Right cardiac atrium (tissue), 5 donors: Measurements from ENCODE around the gene AQP2. TPM values are rescaled to one million over a fixed set of nuclear protein-coding genes. Genes with fewer than 3 reads are reported as not detected.

Experiments
- ATAC-seq, 2 donors: fragments of 200-7000 bp; cut with Tn5 transposase; one replicate each; pipeline versions ENCODE4 v1.8.0 to v1.9.1; 2020; ENCODE audit warnings: moderate library complexity in 2 of 2, mild to moderate bottlenecking in 1 of 2
- DNase-seq, 3 donors: peaks; one replicate each; pipeline ENCODE4 v3.0.0-alpha.2; 2020
- H3K27ac ChIP-seq: one replicate; pipeline ENCODE4 v1.5.1; 2013; ENCODE audit warnings: mild to moderate bottlenecking, low read length, control low read depth, moderate library complexity
- H3K27me3 ChIP-seq: one replicate; pipeline ENCODE4 v1.6.1; 2013; ENCODE audit not compliant: control insufficient read depth, insufficient read depth
- H3K4me1 ChIP-seq: one replicate; pipeline ENCODE4 v1.6.1; 2013; ENCODE audit warnings: low read length; ENCODE audit not compliant: control insufficient read depth, insufficient read depth
- H3K4me3 ChIP-seq: one replicate; pipeline ENCODE4 v1.5.1; 2013; ENCODE audit warnings: low read length, control low read depth
- H3K9me3 ChIP-seq: one replicate; pipeline ENCODE4 v1.6.1; 2013; ENCODE audit warnings: low read length; ENCODE audit not compliant: control insufficient read depth
- WGBS: extraction: QIAGEN DNeasy Blood & Tissue Kit; methylation state at CpG from one replicate; pipeline ENCODE4 v1.1.7; 2013; 5-methylcytosine and 5-hydroxymethylcytosine counted together
- intact Hi-C, 4 donors: fragments of 100-400 bp; cut with DNase I; formaldehyde crosslinking; loops; one replicate each; pipeline versions ENCODE4 v1.11.0 to v1.14.0; 2022 to 2023
- polyA plus RNA-seq: library from polyadenylated mRNA; stranded (reverse); fragments of 200-250 nt; gene quantifications from one replicate; pipeline ENCODE4 v1.2.3, GENCODE V29; 2013
- total RNA-seq, 4 donors: library from RNA; stranded (reverse); fragmentation: NEBNext Ultra II Directional; extraction: Animal tissue kit (Norgen Biotek cat#: 25700); gene quantifications; one replicate each; pipeline ENCODE4 v1.2.1, GENCODE V29; 2021
- donor health status: healthy with polysubstance abuse.
- donor health status: DM: no; HTN: yes; CAD: no.
- donor health status: DM: no; HTN: no; CAD: no.
- donor health status: DM: no; HTN: yes; CAD: no; lungs with severe emphysema.
- donor health status: DM: yes; HTN: yes; CAD: no.

Gene AQP2
- total and polyA plus RNA-seq, 5 donors, result 0.17 to 1.1 (median 0.60) TPM

- ATAC-seq (no peak), DNase-seq (no peak)
- Histone ChIP-seq H3K4me3 (no peak overlapping the region), H3K27me3 (no peaks in the 10 kb centered on the region), H3K4me1 (peaks cover 2% of the 10 kb centered on the region), H3K9me3 (no peaks in the 10 kb centered on the region), H3K27ac (no peak overlapping the region)
- WGBS, result 96% methylated on average over 7 of the region's 7 CpGs
- intact Hi-C loops, result no loop called here
Observed at GRCh38 chr12:50006280-50006679, 55.7 kb downstream of the AQP2 start.

GRCh38 chr12:50006754-50007442, 56.4 kb downstream of the AQP2 start:
- Histone ChIP-seq H3K4me1 (peaks cover 2% of the 10 kb centered on the region), H3K4me3 (no peak overlapping the region), H3K27ac (no peak overlapping the region), H3K27me3 (no peaks in the 10 kb centered on the region), H3K9me3 (no peaks in the 10 kb centered on the region)
- no peak for ATAC-seq
- intact Hi-C loops, result no loop called here
- 96% methylated on average over 1 of the region's 1 CpG for WGBS
- no peak for DNase-seq

Other genes with a start within 250 kb of the AQP2 start
- 10 to 100 TPM; 11.7 to 19.0 (median 11.9) TPM for gene FMNL3, start 243.3 kb upstream of the AQP2 start, total RNA-seq
- gene FMNL3, start 243.3 kb upstream of the AQP2 start, polyA plus RNA-seq, result 7.0 TPM
- gene TMBIM6, start 209.2 kb upstream of the AQP2 start, total RNA-seq, result 100 to 1,000 TPM; 216 to 254 (median 247) TPM
- 159 TPM for gene TMBIM6, start 209.2 kb upstream of the AQP2 start, polyA plus RNA-seq
- 10 to 100 TPM; 20.3 to 23.2 (median 21.1) TPM for gene NCKAP5L, start 122.3 kb upstream of the AQP2 start, total RNA-seq
- gene NCKAP5L, start 122.3 kb upstream of the AQP2 start, polyA plus RNA-seq, result 18.1 TPM
- gene BCDIN3D, start 107.6 kb upstream of the AQP2 start, total RNA-seq, result 1 to 10 TPM; 2.9 to 3.6 (median 3.2) TPM
- gene BCDIN3D, start 107.6 kb upstream of the AQP2 start, polyA plus RNA-seq, result 2.2 TPM
- 10 to 100 TPM; 10.4 to 31.1 (median 17.4) TPM for gene FAIM2, start 46.8 kb upstream of the AQP2 start, total RNA-seq
- 37.4 TPM for gene FAIM2, start 46.8 kb upstream of the AQP2 start, polyA plus RNA-seq
- gene AQP5, start 11.1 kb downstream of the AQP2 start, total RNA-seq, result 1 to 10 TPM; 2.0 to 7.0 (median 2.8) TPM
- 6.7 TPM for gene AQP5, start 11.1 kb downstream of the AQP2 start, polyA plus RNA-seq
- under 1 TPM in 3 of 4 donors, not detected in 1; 0.15 to 0.25 (median 0.17) TPM for gene AQP6, start 22.2 kb downstream of the AQP2 start, total RNA-seq
- 0.32 TPM for gene AQP6, start 22.2 kb downstream of the AQP2 start, polyA plus RNA-seq
- gene RACGAP1, start 74.8 kb downstream of the AQP2 start, total RNA-seq, result 1 to 10 TPM; 3.2 to 8.2 (median 6.3) TPM
- gene RACGAP1, start 74.8 kb downstream of the AQP2 start, polyA plus RNA-seq, result 1.5 TPM
- gene ASIC1, start 106.9 kb downstream of the AQP2 start, total RNA-seq, result 1 to 10 TPM; 1.3 to 4.5 (median 3.2) TPM
- gene ASIC1, start 106.9 kb downstream of the AQP2 start, polyA plus RNA-seq, result 2.0 TPM
- 10 to 100 TPM; 15.8 to 24.5 (median 19.7) TPM for gene SMARCD1, start 134.6 kb downstream of the AQP2 start, total RNA-seq
- gene SMARCD1, start 134.6 kb downstream of the AQP2 start, polyA plus RNA-seq, result 11.6 TPM
- 10 to 100 TPM in 2 of 4 donors, 1 to 10 TPM in 2; 4.1 to 18.4 (median 9.6) TPM for gene GPD1, start 153.3 kb downstream of the AQP2 start, total RNA-seq
- 24.6 TPM for gene GPD1, start 153.3 kb downstream of the AQP2 start, polyA plus RNA-seq
- gene COX14, start 161.5 kb downstream of the AQP2 start, total RNA-seq, result 100 to 1,000 TPM; 141 to 203 (median 167) TPM
- 258 TPM for gene COX14, start 161.5 kb downstream of the AQP2 start, polyA plus RNA-seq
- 10 to 100 TPM; 14.0 to 18.8 (median 17.7) TPM for gene CERS5, start 216.6 kb downstream of the AQP2 start, total RNA-seq
- gene CERS5, start 216.6 kb downstream of the AQP2 start, polyA plus RNA-seq, result 15.6 TPM